NCI-H187 treated with DMSO at 0.1 percent for 48 hours (cell line): ENCODE data around the gene TMED10.
"Not testable (repeated sequence)": the region's sequence is repeated elsewhere in the genome, so short reads cannot be mapped to it uniquely, and the experiment has no call there.

Source experiments
- DNase-seq: peaks from one replicate; lab custom pipeline; 2025; lab: John Stamatoyannopoulos, UW

TMED10 gene

GRCh38 chr14:75158843-75159614 is 17.4 kb downstream of the TMED10 start:
- DNase-seq, result no peak

- DNase-seq, result no peak
Observed at GRCh38 chr14:75156901-75157300, 19.5 kb downstream of the TMED10 start.

GRCh38 chr14:75156111-75156510 is 20.3 kb downstream of the TMED10 start:
- no peak for DNase-seq

- DNase-seq, result no peak
Observed at GRCh38 chr14:75155169-75155568, 21.2 kb downstream of the TMED10 start.

GRCh38 chr14:75153295-75153694 is 23.1 kb downstream of the TMED10 start:
- no peak for DNase-seq

- no peak for DNase-seq
Observed at GRCh38 chr14:75151851-75152250, 24.6 kb downstream of the TMED10 start.

- DNase-seq, result not testable (repeated sequence)
Observed at GRCh38 chr14:75150637-75151036, 25.8 kb downstream of the TMED10 start.

GRCh38 chr14:75150150-75150549 is 26.3 kb downstream of the TMED10 start:
- no peak for DNase-seq

GRCh38 chr14:75147423-75148071 is 28.9 kb downstream of the TMED10 start:
- no peak for DNase-seq

- DNase-seq, result no peak
Observed at GRCh38 chr14:75144944-75145343, 31.5 kb downstream of the TMED10 start.

GRCh38 chr14:75143761-75144527 is 32.5 kb downstream of the TMED10 start:
- no peak for DNase-seq

- DNase-seq, result no peak
Observed at GRCh38 chr14:75142494-75142893, 33.9 kb downstream of the TMED10 start.

GRCh38 chr14:75141967-75142366 is 34.4 kb downstream of the TMED10 start:
- no peak for DNase-seq

GRCh38 chr14:75141062-75141461 is 35.4 kb downstream of the TMED10 start:
- DNase-seq, result no peak

GRCh38 chr14:75140620-75141019 is 35.8 kb downstream of the TMED10 start:
- DNase-seq, result no peak

- no peak for DNase-seq
Observed at GRCh38 chr14:75139185-75139584, 37.2 kb downstream of the TMED10 start.

GRCh38 chr14:75138492-75138891 is 37.9 kb downstream of the TMED10 start:
- no peak for DNase-seq

- no peak for DNase-seq
Observed at GRCh38 chr14:75134644-75135043, 41.8 kb downstream of the TMED10 start.

- no peak for DNase-seq
Observed at GRCh38 chr14:75133597-75133996, 42.8 kb downstream of the TMED10 start.

GRCh38 chr14:75132382-75133086 is 43.9 kb downstream of the TMED10 start:
- peak; percentile 59 for DNase-seq

- no peak for DNase-seq
Observed at GRCh38 chr14:75128596-75128990, 47.8 kb downstream of the TMED10 start.

- DNase-seq, result no peak
Observed at GRCh38 chr14:75127903-75128595, 48.4 kb downstream of the TMED10 start.
